Measurements from ENCODE around the gene N4BP2L2. TPM values are rescaled to one million over a fixed set of nuclear protein-coding genes. Genes with fewer than 3 reads are reported as not detected.

Gene N4BP2L2
- 95.4 and 101 TPM in 2 replicates for total RNA-seq
- polyA plus RNA-seq = 14.8 and 21.7 TPM in 2 replicates
- 25.6 and 30.1 TPM in 2 replicates for polyA plus RNA-seq (2011; cell fraction: cytosol; rRNA removed)
- 102 and 146 TPM in 2 replicates for polyA plus RNA-seq (2011; cell fraction: nucleus; rRNA removed)
- 57.3 and 66.6 TPM in 2 replicates for polyA plus RNA-seq (2012)
- 42.6 and 43.6 TPM in 2 replicates for polyA minus RNA-seq
- polyA minus RNA-seq (2011; cell fraction: cytosol; rRNA and poly(A)+ RNA removed) = 9.8 TPM
- 89.7 and 110 TPM in 2 replicates for polyA minus RNA-seq (2011; cell fraction: nucleus; rRNA and poly(A)+ RNA removed)
- percentile 87 among the genes with signal in this experiment for Bru-seq, nascent RNA
- BruChase-seq, experiment 1, labeled RNA remaining after a 6-hour chase = percentile 95 among the genes with signal in this experiment
- percentile 97 among the genes with signal in this experiment for BruChase-seq, experiment 2, labeled RNA remaining after a 2-hour chase
- long read RNA-seq, full-length matches to known transcripts = 44 of 148 reads
- long read RNA-seq, partial matches to known transcripts = 57 of 148 reads
- long read RNA-seq, other reads (novel, unspliced or antisense) = 47 of 148 reads

DNA sequence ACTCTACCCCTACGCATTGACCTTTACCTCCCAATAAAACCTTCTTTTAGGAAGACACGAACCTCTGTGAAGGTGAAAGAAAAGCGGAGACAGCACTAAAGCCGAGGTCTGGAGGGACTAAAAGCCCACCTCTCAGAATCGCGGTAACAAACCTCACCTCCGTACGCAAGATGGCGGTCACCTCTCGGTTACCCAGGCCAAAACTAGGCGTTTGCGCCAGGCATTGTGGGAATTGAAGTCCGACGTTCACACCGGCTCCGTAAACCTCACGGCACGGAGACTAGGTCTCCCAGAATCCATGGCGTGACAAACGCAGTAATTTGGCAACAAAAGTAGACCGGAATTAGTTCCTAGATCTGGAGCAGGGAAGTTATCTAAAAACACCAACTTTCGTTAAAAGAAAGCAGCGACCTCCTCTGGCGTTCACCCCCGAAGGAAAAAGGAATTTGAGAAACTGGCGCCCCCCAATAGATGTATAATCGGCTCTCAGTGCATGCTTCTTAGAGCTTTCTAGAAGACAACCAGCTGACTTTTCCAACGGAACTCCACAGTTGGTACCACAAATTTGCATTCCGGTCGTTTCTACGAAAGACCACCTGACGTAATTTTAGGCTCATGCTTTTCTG lies at the start of gene N4BP2L2:
N4BP2L2 (minus strand) TSS at position 175 of the 626 bp plus-strand sequence. CDS start 1,768 bp downstream, outside the sequence.
- Histone ChIP-seq H3K9me3 (replicated peaks; ENCODE audit: control insufficient read depth, insufficient read depth, low read length) (no peaks in the 10 kb centered on the region), H3K4me3 (replicated peaks in 1 of 3; ENCODE audit: insufficient read depth in 1 of 3, low read depth in 1 of 3, low read length in 3 of 3) (peak within 1 kb of the TSS; percentile 75 to 94 (median 83)), H3K9me1 (replicated peaks; ENCODE audit: control insufficient read depth, extremely low read depth, insufficient read depth, low read length) (no peaks in the 10 kb centered on the region), H3K27ac (ENCODE audit: insufficient read depth, low read depth, low read length) (peak within 1 kb of the TSS; percentile 84), H3K9ac (replicated peaks; ENCODE audit: extremely low read depth, insufficient read depth, low read length) (peak within 1 kb of the TSS; percentile 98), H3K79me2 (ENCODE audit: control insufficient read depth, insufficient read depth, low read length) (peaks cover 46% of the 10 kb centered on the region), H2AFZ (ENCODE audit: low read depth, low read length) (peak within 1 kb of the TSS; percentile 75), H3K4me1 (ENCODE audit: control insufficient read depth, extremely low read depth, insufficient read depth, low read length) (peaks cover 19% of the 10 kb centered on the region), H3K4me2 (ENCODE audit: insufficient read depth, low read length) (peak within 1 kb of the TSS; percentile 94), H3K27me3 (ENCODE audit: control insufficient read depth in 2 of 2, insufficient read depth in 2 of 2, low read length in 2 of 2) (peaks cover 3 to 5% of the 10 kb centered on the region in 2 experiments), H3K36me3 (ENCODE audit: control insufficient read depth in 2 of 2, extremely low read depth in 1 of 2, insufficient read depth in 2 of 2, low read length in 2 of 2) (peaks cover 2 to 17% of the 10 kb centered on the region in 2 experiments), H4K20me1 (replicated peaks; ENCODE audit: control insufficient read depth, extremely low read depth, insufficient read depth, low read length) (peaks cover 4% of the 10 kb centered on the region)
- ChIA-PET POLR2A (interaction anchor here (0.5 kb wide), 1 partner anchor 13 kb away, joined by 5 read pairs; no protein-coding TSS in a partner anchor), CTCF (interaction anchor here (0.5 to 1.7 kb wide), 6 partner anchors 11 to 629 kb away, joined by 3 to 5 read pairs (median 3); no protein-coding TSS in a partner anchor)
- peak; percentile 97 for FAIRE-seq
- TSS peak; percentile 77 for BruUV-seq (replicated peaks)
- dilution Hi-C loops (cut with MboI; ENCODE audit: extremely low pct_ligation_motif_present, low sequenced_read_pairs) = no loop called here
- intact Hi-C loops (cut with micrococcal nuclease) = loop anchor here (1.0 to 10.0 kb wide), 5 partner anchors 48 to 1004 kb away; partner anchors contain the start of genes BRCA2, N4BP2L1, PDS5B and ZAR1L
- TF ChIP-seq POLR2AphosphoS5 (IDR thresholded peaks at IDR 0.05; ENCODE audit: insufficient read depth, low read depth, low read length) (peak; percentile 48), GATA2 (IDR thresholded peaks at IDR 0.05; ENCODE audit: insufficient read depth, insufficient read length, low read depth, low read length) (no peak), MYC (IDR thresholded peaks at IDR 0.05; ENCODE audit: low read depth, low read length) (peak; percentile 44), EZH2 (IDR thresholded peaks at IDR 0.05; ENCODE audit: borderline replicate concordance, low read depth, low read length, severe bottlenecking) (no peak), POLR2A (IDR thresholded peaks at IDR 0.05; ENCODE audit: low read depth, low read length) (peak; percentile 67)
- TF ChIP-seq, protein P1, sequence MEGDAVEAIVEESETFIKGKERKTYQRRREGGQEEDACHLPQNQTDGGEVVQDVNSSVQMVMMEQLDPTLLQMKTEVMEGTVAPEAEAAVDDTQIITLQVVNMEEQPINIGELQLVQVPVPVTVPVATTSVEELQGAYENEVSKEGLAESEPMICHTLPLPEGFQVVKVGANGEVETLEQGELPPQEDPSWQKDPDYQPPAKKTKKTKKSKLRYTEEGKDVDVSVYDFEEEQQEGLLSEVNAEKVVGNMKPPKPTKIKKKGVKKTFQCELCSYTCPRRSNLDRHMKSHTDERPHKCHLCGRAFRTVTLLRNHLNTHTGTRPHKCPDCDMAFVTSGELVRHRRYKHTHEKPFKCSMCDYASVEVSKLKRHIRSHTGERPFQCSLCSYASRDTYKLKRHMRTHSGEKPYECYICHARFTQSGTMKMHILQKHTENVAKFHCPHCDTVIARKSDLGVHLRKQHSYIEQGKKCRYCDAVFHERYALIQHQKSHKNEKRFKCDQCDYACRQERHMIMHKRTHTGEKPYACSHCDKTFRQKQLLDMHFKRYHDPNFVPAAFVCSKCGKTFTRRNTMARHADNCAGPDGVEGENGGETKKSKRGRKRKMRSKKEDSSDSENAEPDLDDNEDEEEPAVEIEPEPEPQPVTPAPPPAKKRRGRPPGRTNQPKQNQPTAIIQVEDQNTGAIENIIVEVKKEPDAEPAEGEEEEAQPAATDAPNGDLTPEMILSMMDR (IDR thresholded peaks at IDR 0.05; ENCODE audit: extremely low read depth in 1 of 2, insufficient read depth in 1 of 2, low read depth in 1 of 2, low read length in 2 of 2) = peak; percentile 18 to 41
- TF ChIP-seq, protein P2, sequence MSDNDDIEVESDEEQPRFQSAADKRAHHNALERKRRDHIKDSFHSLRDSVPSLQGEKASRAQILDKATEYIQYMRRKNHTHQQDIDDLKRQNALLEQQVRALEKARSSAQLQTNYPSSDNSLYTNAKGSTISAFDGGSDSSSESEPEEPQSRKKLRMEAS (IDR thresholded peaks at IDR 0.05; ENCODE audit: insufficient read depth, insufficient read length) = peak; percentile 24
- peak; percentile 99 for DNase-seq (ENCODE audit: low read depth, low spot score)
